Kidney (tissue), 14 donors: ENCODE measurements around the gene ZNF491. TPM values are rescaled to one million over a fixed set of nuclear protein-coding genes. Genes with fewer than 3 reads are reported as not detected.
A peak's percentile ranks its signal among the peaks of the same experiment; 100 is the strongest.
"Not testable (repeated sequence)": the region's sequence is repeated elsewhere in the genome, so short reads cannot be mapped to it uniquely, and the experiment has no call there.

ENCODE experiments used
- DNase-seq, 5 donors: peaks; one replicate each; pipeline ENCODE4 v3.0.0-alpha.2; 2013 to 2020
- FAIRE-seq: peaks from 2 replicates; lab custom pipeline; 2012; peaks lifted over from hg19 to GRCh38; lab: Jason Lieb, UNC
- H3K27ac ChIP-seq, 2 donors: one replicate each; pipeline ENCODE4 v1.7.0; 2013; ENCODE audit warnings: low read depth in 2 of 2, low read length in 2 of 2, inconsistent platforms in 1 of 2
- H3K27me3 ChIP-seq: one replicate; pipeline ENCODE4 v1.7.1; 2013; ENCODE audit warnings: low read length, inconsistent platforms; ENCODE audit not compliant: control insufficient read depth, insufficient read depth
- H3K36me3 ChIP-seq, 3 donors: one replicate each; pipeline versions ENCODE4 v1.7.0 to v1.7.1; 2013; ENCODE audit warnings: low read length in 3 of 3, control low read depth in 1 of 3, inconsistent platforms in 1 of 3; ENCODE audit not compliant: insufficient read depth in 3 of 3, control insufficient read depth in 2 of 3
- H3K4me1 ChIP-seq, 3 donors: one replicate each; pipeline versions ENCODE4 v1.7.0 to v1.7.1; 2013; ENCODE audit warnings: low read length in 3 of 3, inconsistent platforms in 1 of 3, low read depth in 1 of 3; ENCODE audit not compliant: control insufficient read depth in 2 of 3, insufficient read depth in 2 of 3
- H3K4me3 ChIP-seq, 3 donors: one replicate each; pipeline versions ENCODE4 v1.7.0 to v1.8.1; 2013; ENCODE audit warnings: low read length in 3 of 3, control low read depth in 1 of 3, inconsistent platforms in 1 of 3
- H3K9ac ChIP-seq, 3 donors: one replicate each; pipeline versions ENCODE4 v1.7.0 to v1.7.1; 2013; ENCODE audit warnings: low read length in 3 of 3, control low read depth in 1 of 3, inconsistent platforms in 1 of 3
- H3K9me3 ChIP-seq, 3 donors: one replicate each; pipeline versions ENCODE4 v1.7.0 to v1.7.1; 2013; ENCODE audit warnings: low read length in 3 of 3, control low read depth in 1 of 3, inconsistent platforms in 1 of 3; ENCODE audit not compliant: control insufficient read depth in 2 of 3, insufficient read depth in 1 of 3
- CTCF ChIP-seq: IDR thresholded peaks from 3 replicates; pipeline ENCODE4 v1.5.1; 2012; ENCODE audit warnings: mild to moderate bottlenecking, moderate library complexity, borderline replicate concordance; ENCODE audit not compliant: insufficient read depth; ENCODE audit errors: extremely low read depth
- intact Hi-C: fragments of 100-400 bp; cut with DNase I; formaldehyde crosslinking; loops from one replicate; pipeline ENCODE4 v1.11.1; 2022
- polyA plus RNA-seq: library from polyadenylated mRNA; stranded (reverse); fragments of 350-450 nt; fragmentation: Illumina TruSeq; extraction: RNeasy Lipid Tissue Mini Kit (QIAGEN cat#74804); gene quantifications from one replicate; pipeline ENCODE4 v1.2.3, GENCODE V29; 2014; ENCODE audit warnings: low read depth, low replicate concordance; ENCODE audit not compliant: insufficient read depth
- total RNA-seq: library from RNA; stranded (reverse); fragmentation: NEBNext Ultra II Directional; extraction: Animal tissue kit (Norgen Biotek cat#: 25700); gene quantifications from one replicate; pipeline ENCODE4 v1.2.1, GENCODE V29; 2021
- donor health status: control.
- donor health status: control.
- donor health status: control.
- donor health status: control.
- donor health status: control.
- donor health status: DM: yes; HTN: yes; CAD: no.
- donor health status: Normal renal cell carcinoma (clear cell type).

The ZNF491 gene
- total and polyA plus RNA-seq, 2 donors from 2014 or later: 1.1 to 2.5 TPM

- Histone ChIP-seq H3K27ac (peak overlapping the region in 1 of 2 donors; percentile 66), H3K36me3 (no peaks in the 10 kb centered on the region), H3K4me1 (peaks cover 0 to 3% (median 0%) of the 10 kb centered on the region in 3 donors), H3K27me3 (no peaks in the 10 kb centered on the region), H3K9ac (peak overlapping the region in 2 of 3 donors; percentile 61 to 62), H3K9me3 (peaks cover 0 to 2% (median 0%) of the 10 kb centered on the region in 3 donors), H3K4me3 (peak overlapping the region; percentile 81 to 85 (median 82))
- intact Hi-C loops: no loop called here
- DNase-seq (peak in 1 of 5 donors; percentile 60), FAIRE-seq (no peak)
- no peak for TF ChIP-seq CTCF
Observed at GRCh38 chr19:11848200-11848593, 49.9 kb downstream of the ZNF491 start.

- H3K27me3 ChIP-seq: no peaks in the 10 kb centered on the region
- DNase-seq (peak; percentile 96 to 98 (median 97)), FAIRE-seq (peak; percentile 27)
- no peak for TF ChIP-seq CTCF
- H3K9ac ChIP-seq: peak within 1 kb of the TSS in 2 of 3 donors; percentile 61 to 62
- peak within 1 kb of the TSS; percentile 81 to 85 (median 82) for H3K4me3 ChIP-seq
- no peaks in the 10 kb centered on the region for H3K36me3 ChIP-seq
- intact Hi-C loops: no loop called here
- peaks cover 0 to 3% (median 0%) of the 10 kb centered on the region in 3 donors for H3K4me1 ChIP-seq
- peak within 1 kb of the TSS; percentile 66 to 74 for H3K27ac ChIP-seq
- H3K9me3 ChIP-seq: peaks cover 0 to 4% (median 0%) of the 10 kb centered on the region in 3 donors
Observed at GRCh38 chr19:11848594-11849469, 50.5 kb downstream of the ZNF491 start, which contains the start of gene ZNF439. TSS of gene ZNF439 (plus strand) at chr19:11848726. CDS start at chr19:11848868, 142 bp downstream.

GRCh38 chr19:11850289-11850688 lies 52.0 kb downstream of the ZNF491 start:
- intact Hi-C loops, FAIRE-seq, H3K4me1 ChIP-seq, H3K4me3 ChIP-seq, H3K9me3 ChIP-seq, H3K9ac ChIP-seq, H3K27ac ChIP-seq, H3K36me3 ChIP-seq, H3K27me3 ChIP-seq: not testable (repeated sequence)
- DNase-seq: peak in 1 of 5 donors; percentile 11

GRCh38 chr19:11853358-11853757 lies 55.0 kb downstream of the ZNF491 start:
- no peak overlapping the region for H3K27ac ChIP-seq
- intact Hi-C loops: no loop called here
- FAIRE-seq (no peak), DNase-seq (no peak)
- no peak for TF ChIP-seq CTCF
- H3K9me3 ChIP-seq: peaks cover 0 to 6% (median 4%) of the 10 kb centered on the region in 3 donors
- no peaks in the 10 kb centered on the region for H3K27me3 ChIP-seq
- H3K4me1 ChIP-seq: peaks cover 0 to under 1% (median 0%) of the 10 kb centered on the region in 3 donors
- H3K36me3 ChIP-seq: peaks cover 0 to 6% (median 0%) of the 10 kb centered on the region in 3 donors
- H3K9ac ChIP-seq: no peak overlapping the region
- H3K4me3 ChIP-seq: no peak overlapping the region
